Fibroblast of lung (primary cell): ENCODE measurements around the gene KIRREL2. TPM values are rescaled to one million over a fixed set of nuclear protein-coding genes. Genes with fewer than 3 reads are reported as not detected.

Source experiments
- DNase-seq, 2 donors: peaks; one replicate each; pipeline versions ENCODE4 v3.0.0 to v3.0.0-alpha.2; 2010; ENCODE audit warnings: low read depth in 2 of 2
- H2AFZ ChIP-seq: 2 replicates; pipeline ENCODE4 v1.5.1; 2012; ENCODE audit warnings: low read length, control low read depth, inconsistent platforms
- H3K27ac ChIP-seq: 2 replicates; pipeline ENCODE4 v1.5.1; 2011; ENCODE audit warnings: low read length, control low read depth; ENCODE audit not compliant: insufficient read depth
- H3K27me3 ChIP-seq: 2 replicates; pipeline ENCODE4 v1.5.1; 2011; ENCODE audit warnings: mild to moderate bottlenecking, low read length; ENCODE audit not compliant: control insufficient read depth, insufficient read depth
- H3K36me3 ChIP-seq: 2 replicates; pipeline ENCODE4 v1.5.1; 2011; ENCODE audit warnings: low read length; ENCODE audit not compliant: control insufficient read depth, insufficient read depth
- H3K4me1 ChIP-seq: 2 replicates; pipeline ENCODE4 v1.5.1; 2011; ENCODE audit warnings: low read length; ENCODE audit not compliant: control insufficient read depth, insufficient read depth; ENCODE audit errors: extremely low read depth
- H3K4me2 ChIP-seq: 2 replicates; pipeline ENCODE4 v1.5.1; 2011; ENCODE audit warnings: low read length, control low read depth; ENCODE audit not compliant: insufficient read depth; ENCODE audit errors: extremely low read depth
- H3K4me3 ChIP-seq, 4 experiments: fragments of 200-600 bp in 1 of 4; sonication (generic) in 1 of 4; replicated peaks in 1 of 4; 2 replicates each; pipeline ENCODE4 v1.5.1; 2011 to 2016; ENCODE audit warnings: low read length in 4 of 4, low read depth in 3 of 4, mild to moderate bottlenecking in 3 of 4, control low read depth in 2 of 4, inconsistent platforms in 1 of 4, mixed read lengths in 1 of 4; ENCODE audit not compliant: insufficient read depth in 1 of 4; ENCODE audit errors: control extremely low read depth in 1 of 4
- H3K79me2 ChIP-seq: 2 replicates; pipeline ENCODE4 v1.5.1; 2012; ENCODE audit warnings: mild to moderate bottlenecking, low read length, inconsistent platforms; ENCODE audit not compliant: control insufficient read depth, insufficient read depth
- H3K9ac ChIP-seq: 2 replicates; pipeline ENCODE4 v1.5.1; 2011; ENCODE audit warnings: mild to moderate bottlenecking, low read length, control low read depth; ENCODE audit not compliant: insufficient read depth
- H3K9me3 ChIP-seq: 2 replicates; pipeline ENCODE4 v1.5.1; 2012; ENCODE audit warnings: low read depth, low read length; ENCODE audit not compliant: control insufficient read depth, insufficient read depth
- H4K20me1 ChIP-seq: 2 replicates; pipeline ENCODE4 v1.5.1; 2011; ENCODE audit warnings: low read length; ENCODE audit not compliant: control insufficient read depth, insufficient read depth; ENCODE audit errors: extremely low read depth
- EZH2 ChIP-seq: IDR thresholded peaks from 2 replicates; pipeline ENCODE4 v1.5.1; 2012; ENCODE audit warnings: low read length, control low read depth, mild to moderate bottlenecking; ENCODE audit errors: missing control alignments
- polyA plus RNA-seq, 2 donors: library from polyadenylated mRNA; depleted of rRNA in 1 of 2; stranded (reverse) in 1 of 2; unstranded in 1 of 2; fragments of >200 nt; gene quantifications; 2 replicates each; pipeline ENCODE4 v1.2.1, GENCODE V29; 2011 to 2012; ENCODE audit warnings: missing spikeins in 1 of 2
- total RNA-seq: library from RNA; depleted of rRNA; stranded (reverse); fragments of >200 nt; gene quantifications from 2 replicates; pipeline ENCODE4 v1.2.1, GENCODE V29; 2014
- TF ChIP-seq, protein P1 (sequence below), 2 donors: IDR thresholded peaks in 1 of 2; conservative IDR thresholded peaks in 1 of 2; 1 replicate in 1 of 2; 2 replicates in 1 of 2; pipeline ENCODE4 v1.5.1; 2011 to 2012; ENCODE audit warnings: low read length in 2 of 2, control low read depth in 1 of 2, inconsistent platforms in 1 of 2, low read depth in 1 of 2, mild to moderate bottlenecking in 1 of 2

Gene KIRREL2
- total and polyA plus RNA-seq, 2 donors (not counting 1 experiment from before 2014, with no cell fraction given) = under 0.01 TPM; not detected in 1

- Histone ChIP-seq H3K27ac (no peak overlapping the region), H3K4me1 (no peaks in the 10 kb centered on the region), H3K9ac (no peak overlapping the region), H3K9me3 (no peaks in the 10 kb centered on the region), H3K36me3 (no peaks in the 10 kb centered on the region), H3K79me2 (no peaks in the 10 kb centered on the region), H2AFZ (no peak overlapping the region), H4K20me1 (no peaks in the 10 kb centered on the region), H3K4me3 (no peak overlapping the region), H3K27me3 (peaks cover 38% of the 10 kb centered on the region), H3K4me2 (no peak overlapping the region)
- DNase-seq = no peak
- TF ChIP-seq, protein P1, sequence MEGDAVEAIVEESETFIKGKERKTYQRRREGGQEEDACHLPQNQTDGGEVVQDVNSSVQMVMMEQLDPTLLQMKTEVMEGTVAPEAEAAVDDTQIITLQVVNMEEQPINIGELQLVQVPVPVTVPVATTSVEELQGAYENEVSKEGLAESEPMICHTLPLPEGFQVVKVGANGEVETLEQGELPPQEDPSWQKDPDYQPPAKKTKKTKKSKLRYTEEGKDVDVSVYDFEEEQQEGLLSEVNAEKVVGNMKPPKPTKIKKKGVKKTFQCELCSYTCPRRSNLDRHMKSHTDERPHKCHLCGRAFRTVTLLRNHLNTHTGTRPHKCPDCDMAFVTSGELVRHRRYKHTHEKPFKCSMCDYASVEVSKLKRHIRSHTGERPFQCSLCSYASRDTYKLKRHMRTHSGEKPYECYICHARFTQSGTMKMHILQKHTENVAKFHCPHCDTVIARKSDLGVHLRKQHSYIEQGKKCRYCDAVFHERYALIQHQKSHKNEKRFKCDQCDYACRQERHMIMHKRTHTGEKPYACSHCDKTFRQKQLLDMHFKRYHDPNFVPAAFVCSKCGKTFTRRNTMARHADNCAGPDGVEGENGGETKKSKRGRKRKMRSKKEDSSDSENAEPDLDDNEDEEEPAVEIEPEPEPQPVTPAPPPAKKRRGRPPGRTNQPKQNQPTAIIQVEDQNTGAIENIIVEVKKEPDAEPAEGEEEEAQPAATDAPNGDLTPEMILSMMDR (conservative IDR thresholded peaks at IDR 0.05 in 1 of 2, IDR thresholded peaks at IDR 0.05 in 1 of 2; ENCODE audit: low read depth in 1 of 2, low read length in 2 of 2) = no peak
- TF ChIP-seq EZH2 = no peak
These were observed 5.8 kb downstream of the KIRREL2 start for GRCh38 chr19:35862528-35862927.

GRCh38 chr19:35863018-35863417, 6.3 kb downstream of the KIRREL2 start:
- Histone ChIP-seq H2AFZ (no peak overlapping the region), H3K9me3 (no peaks in the 10 kb centered on the region), H3K4me1 (no peaks in the 10 kb centered on the region), H4K20me1 (no peaks in the 10 kb centered on the region), H3K36me3 (no peaks in the 10 kb centered on the region), H3K27ac (no peak overlapping the region), H3K79me2 (no peaks in the 10 kb centered on the region), H3K4me2 (no peak overlapping the region), H3K9ac (no peak overlapping the region), H3K27me3 (peaks cover 43% of the 10 kb centered on the region), H3K4me3 (no peak overlapping the region)
- no peak for DNase-seq
- TF ChIP-seq EZH2 = no peak
- TF ChIP-seq, protein P1 (conservative IDR thresholded peaks at IDR 0.05 in 1 of 2, IDR thresholded peaks at IDR 0.05 in 1 of 2; ENCODE audit: low read depth in 1 of 2, low read length in 2 of 2) = no peak

- Histone ChIP-seq H3K4me3 (peak within 1 kb of the TSS; percentile 6 to 47 (median 18)), H3K27ac (no peak within 1 kb of the TSS), H3K36me3 (no peaks in the 10 kb centered on the region), H3K79me2 (no peaks in the 10 kb centered on the region), H4K20me1 (no peaks in the 10 kb centered on the region), H3K27me3 (peaks cover 17% of the 10 kb centered on the region), H3K4me2 (peak within 1 kb of the TSS; percentile 71), H3K9ac (no peak within 1 kb of the TSS), H2AFZ (no peak within 1 kb of the TSS), H3K4me1 (peaks cover 12% of the 10 kb centered on the region), H3K9me3 (no peaks in the 10 kb centered on the region)
- DNase-seq = peak in 1 of 2 donors; percentile 53
- TF ChIP-seq, protein P1 (conservative IDR thresholded peaks at IDR 0.05 in 1 of 2, IDR thresholded peaks at IDR 0.05 in 1 of 2; ENCODE audit: low read depth in 1 of 2, low read length in 2 of 2) = no peak
- TF ChIP-seq EZH2 = no peak
These were observed 11.6 kb downstream of the KIRREL2 start, which contains the start of gene APLP1 for GRCh38 chr19:35868172-35868822. Gene APLP1 (plus strand): TSS chr19:35868574. CDS start chr19:35868637, 63 bp downstream.
